K562 (cell line): ENCODE results near the gene ECI1. TPM values are rescaled to one million over a fixed set of nuclear protein-coding genes. Genes with fewer than 3 reads are reported as not detected.

Source experiments
- BCLAF1 ChIP-seq, 2 experiments: fragments of 450-650 bp in 1 of 2; IDR thresholded peaks; 2 replicates each; pipeline ENCODE4 v1.6.1; 2011 to 2017; ENCODE audit warnings: low read depth in 2 of 2, antibody characterized with exemption in 1 of 2, borderline replicate concordance in 1 of 2, low read length in 1 of 2, mild to moderate bottlenecking in 1 of 2, mixed read lengths in 1 of 2; ENCODE audit not compliant: control insufficient read depth in 1 of 2
- CCNT2 ChIP-seq: IDR thresholded peaks from 2 replicates; pipeline ENCODE4 v1.6.1; 2011; ENCODE audit warnings: borderline replicate concordance, low read depth, mild to moderate bottlenecking, moderate library complexity, mixed read lengths, low read length; ENCODE audit not compliant: insufficient read length; ENCODE audit errors: extremely low read depth
- DIDO1 ChIP-seq: fragments of 450-650 bp; IDR thresholded peaks from 2 replicates; pipeline ENCODE4 v1.6.1; 2016; ENCODE audit warnings: low read depth, missing biosample characterization, missing genetic modification characterization
- ELF4 ChIP-seq: fragments of 450-650 bp; formaldehyde crosslinking; IDR thresholded peaks from 2 replicates; pipeline ENCODE4 v1.4.0; 2022; ENCODE audit warnings: missing genetic modification characterization
- KDM2B ChIP-seq: fragments of 250-450 bp; sonication (Bioruptor Pico); IDR thresholded peaks from 2 replicates; pipeline ENCODE4 v1.8.0; 2021; ENCODE audit warnings: mild to moderate bottlenecking, moderate library complexity
- MECOM ChIP-seq: fragments of 250-450 bp; sonication (Bioruptor Pico); IDR thresholded peaks from 2 replicates; pipeline ENCODE4 v1.8.0; 2022; ENCODE audit warnings: inconsistent platforms
- PRDM10 ChIP-seq: fragments of 450-650 bp; IDR thresholded peaks from 2 replicates; pipeline ENCODE4 v1.6.1; 2018; ENCODE audit not compliant: partially characterized antibody
- RB1 ChIP-seq: fragments of 450-650 bp; IDR thresholded peaks from 2 replicates; pipeline ENCODE4 v1.6.1; 2017; ENCODE audit warnings: low read depth, mild to moderate bottlenecking
- SMARCA4 ChIP-seq: fragments of 450-650 bp; IDR thresholded peaks from 2 replicates; pipeline ENCODE4 v1.6.1; 2016
- SUPT5H ChIP-seq: fragments of 450-650 bp; IDR thresholded peaks from 2 replicates; pipeline ENCODE4 v1.6.1; 2016
- polyA plus RNA-seq, 8 experiments: library from polyadenylated mRNA; depleted of rRNA in 4 of 8; stranded (reverse) in 5 of 8; unstranded in 3 of 8; fragments of >200 nt; fragmentation: Nextera tagmentation in 2 of 8; fragmentation: Illumina TruSeq in 1 of 8; extraction: Ambion mirVana in 2 of 8; extraction: Trizol in 1 of 8; gene quantifications; 2 replicates each; pipeline versions ENCODE4 v1.2.1 to v1.2.3, GENCODE V29; 2011 to 2014; ENCODE audit warnings: inconsistent platforms in 1 of 8, missing spikeins in 1 of 8
- total RNA-seq, 7 experiments: library from RNA; depleted of rRNA in 6 of 7; stranded (reverse); fragments of >200 nt in 6 of 7; fragmentation: Illumina TruSeq in 2 of 7; extraction: Trizol in 2 of 7; gene quantifications; 2 replicates each; pipeline versions ENCODE4 v1.2.1 to v1.2.3, GENCODE V29; 2011 to 2021; ENCODE audit warnings: low replicate concordance in 1 of 7

The ECI1 gene
- total and polyA plus RNA-seq, 9 of the 15 experiments (the other 6 are each of a cell fraction or from before 2014, with no cell fraction given) = 4.7 to 189 (median 54.0) TPM

GRCh38 chr16:2238150-2238837 lies 13.1 kb downstream of the ECI1 start (continued):
- TF ChIP-seq KDM2B (CRISPR knock-in tag) (no peak), RB1 (no peak), SUPT5H (peak; percentile 44), MECOM (CRISPR knock-in tag) (no peak), PRDM10 (no peak), CCNT2 (peak; percentile 11), SMARCA4 (no peak), DIDO1 (no peak), BCLAF1 (IDR thresholded peaks at IDR 0.05; ENCODE audit: borderline replicate concordance in 1 of 2, control insufficient read depth in 1 of 2, low read depth in 2 of 2, low read length in 1 of 2) (no peak), ELF4 (CRISPR knock-in tag) (no peak)
